ENCODE measurements around the gene TOGARAM1.

Gene TOGARAM1

GRCh38 chr14:44961554-44962333, at the start of gene TOGARAM1, which contains the start of gene KLHL28:
TSS of gene TOGARAM1 (plus strand) at chr14:44962190. CDS start at chr14:44962422, 232 bp downstream.
TSS of gene KLHL28 (minus strand) at chr14:44961947. CDS start at chr14:44945928, 16,019 bp downstream.
- DNase-seq (ENCODE audit: low read depth in 3 of 3): peak; percentile 83 to 97 (median 91)

GRCh38 chr14:44914849-44915248, 47.1 kb upstream of the TOGARAM1 start:
- DNase-seq (ENCODE audit: low read depth in 3 of 3): no peak

GRCh38 chr14:44928793-44929192, 33.2 kb upstream of the TOGARAM1 start:
- DNase-seq (ENCODE audit: low read depth in 3 of 3): no peak

- no peak for DNase-seq (ENCODE audit: low read depth in 3 of 3)
Observed at GRCh38 chr14:44935155-44935554, 26.8 kb upstream of the TOGARAM1 start.

GRCh38 chr14:44937547-44937946, 24.4 kb upstream of the TOGARAM1 start:
- no peak for DNase-seq (ENCODE audit: low read depth in 3 of 3)

GRCh38 chr14:44940211-44940610, 21.8 kb upstream of the TOGARAM1 start:
- no peak for DNase-seq (ENCODE audit: low read depth in 3 of 3)

GRCh38 chr14:44940944-44941343, 21.0 kb upstream of the TOGARAM1 start:
- no peak for DNase-seq (ENCODE audit: low read depth in 3 of 3)

- DNase-seq (ENCODE audit: low read depth in 3 of 3): no peak
Observed at GRCh38 chr14:44941591-44941990, 20.4 kb upstream of the TOGARAM1 start.

GRCh38 chr14:44942436-44942835, 19.6 kb upstream of the TOGARAM1 start:
- DNase-seq (ENCODE audit: low read depth in 3 of 3): no peak

- DNase-seq (ENCODE audit: low read depth in 3 of 3): no peak
Observed at GRCh38 chr14:44944107-44944506, 17.9 kb upstream of the TOGARAM1 start.

- DNase-seq (ENCODE audit: low read depth in 3 of 3): no peak
Observed at GRCh38 chr14:44945264-44945663, 16.7 kb upstream of the TOGARAM1 start.

- no peak for DNase-seq (ENCODE audit: low read depth in 3 of 3)
Observed at GRCh38 chr14:44951051-44951450, 10.9 kb upstream of the TOGARAM1 start.

GRCh38 chr14:44952391-44953110, 9.4 kb upstream of the TOGARAM1 start:
- DNase-seq (ENCODE audit: low read depth in 3 of 3): no peak

- no peak for DNase-seq (ENCODE audit: low read depth in 3 of 3)
Observed at GRCh38 chr14:44954750-44955149, 7.2 kb upstream of the TOGARAM1 start.

- no peak for DNase-seq (ENCODE audit: low read depth in 3 of 3)
Observed at GRCh38 chr14:44955528-44955927, 6.5 kb upstream of the TOGARAM1 start.

- no peak for DNase-seq (ENCODE audit: low read depth in 3 of 3)
Observed at GRCh38 chr14:44956866-44957265, 5.1 kb upstream of the TOGARAM1 start.

GRCh38 chr14:44959538-44959937, 2.5 kb upstream of the TOGARAM1 start:
- DNase-seq (ENCODE audit: low read depth in 3 of 3): no peak

- no peak for DNase-seq (ENCODE audit: low read depth in 3 of 3)
Observed at GRCh38 chr14:44960146-44960545, 1.8 kb upstream of the TOGARAM1 start.

GRCh38 chr14:44960646-44961045, 1.3 kb upstream of the TOGARAM1 start:
- no peak for DNase-seq (ENCODE audit: low read depth in 3 of 3)

- peak; percentile 32 to 52 (median 47) for DNase-seq (ENCODE audit: low read depth in 3 of 3)
Observed at GRCh38 chr14:44961151-44961553, 838 bp upstream of the TOGARAM1 start.

- peak in 1 of 3 experiments; percentile 26 for DNase-seq (ENCODE audit: low read depth in 3 of 3)
Observed at GRCh38 chr14:44962334-44963043, 499 bp downstream of the TOGARAM1 start.

GRCh38 chr14:44963044-44963528, 1.1 kb downstream of the TOGARAM1 start:
- no peak for DNase-seq (ENCODE audit: low read depth in 3 of 3)
